GM23338 (cell line): ENCODE data around the gene CMTM5. TPM values are rescaled to one million over a fixed set of nuclear protein-coding genes. Genes with fewer than 3 reads are reported as not detected.

Source experiments
- ATAC-seq: fragments of 200-7000 bp; cut with Tn5 transposase; 3 replicates; pipeline ENCODE4 v1.9.1; 2020
- DNase-seq: peaks from one replicate; pipeline ENCODE4 v3.0.0-alpha.2; 2015; ENCODE audit warnings: low spot score
- H2AFZ ChIP-seq: fragments of 200-600 bp; sonication (generic); 2 replicates; pipeline ENCODE4 v1.8.0; 2016; ENCODE audit warnings: antibody characterized with exemption, mild to moderate bottlenecking, moderate library complexity
- H3F3A ChIP-seq: fragments of 200-600 bp; sonication (generic); replicated peaks from 2 replicates; pipeline ENCODE4 v1.8.0; 2017; ENCODE audit warnings: antibody characterized with exemption, mixed run types, low read depth
- H3K27ac ChIP-seq: fragments of 200-600 bp; sonication (generic); 2 replicates; pipeline ENCODE4 v1.6.1; 2016; ENCODE audit warnings: low read depth
- H3K27me3 ChIP-seq: fragments of 200-600 bp; sonication (generic); 2 replicates; pipeline ENCODE4 v1.8.0; 2016; ENCODE audit warnings: mild to moderate bottlenecking, mixed run types, moderate library complexity; ENCODE audit not compliant: insufficient read depth
- H3K36me3 ChIP-seq: fragments of 200-600 bp; sonication (generic); 2 replicates; pipeline ENCODE4 v1.8.0; 2016; ENCODE audit warnings: mild to moderate bottlenecking; ENCODE audit not compliant: insufficient read depth
- H3K4me1 ChIP-seq: fragments of 200-600 bp; sonication (generic); 2 replicates; pipeline ENCODE4 v1.8.0; 2016; ENCODE audit warnings: mild to moderate bottlenecking, moderate library complexity; ENCODE audit not compliant: insufficient read depth
- H3K4me2 ChIP-seq: fragments of 200-600 bp; sonication (generic); 2 replicates; pipeline ENCODE4 v1.7.1; 2017; ENCODE audit warnings: mixed run types
- H3K4me3 ChIP-seq: fragments of 200-600 bp; sonication (generic); 2 replicates; pipeline ENCODE4 v1.6.1; 2016; ENCODE audit warnings: mixed run types
- H3K79me2 ChIP-seq: fragments of 200-600 bp; sonication (generic); replicated peaks from 2 replicates; pipeline ENCODE4 v1.8.0; 2017; ENCODE audit warnings: mild to moderate bottlenecking; ENCODE audit not compliant: insufficient read depth
- H3K9me2 ChIP-seq: fragments of 200-600 bp; sonication (generic); 2 replicates; pipeline ENCODE4 v1.8.0; 2017; ENCODE audit not compliant: insufficient read depth
- H4K20me1 ChIP-seq: fragments of 200-600 bp; sonication (generic); replicated peaks from 2 replicates; pipeline ENCODE4 v1.8.0; 2017; ENCODE audit warnings: mild to moderate bottlenecking; ENCODE audit not compliant: insufficient read depth
- H3K27ac Mint-ChIP-seq: 2 replicates; pipeline ENCODE4 v1.8.0; 2020; ENCODE audit warnings: inconsistent platforms, mild to moderate bottlenecking, moderate library complexity, mixed read lengths
- H3K27me3 Mint-ChIP-seq: 3 replicates; pipeline ENCODE4 v1.8.0; 2022; ENCODE audit warnings: low read depth, mild to moderate bottlenecking, moderate library complexity, mixed read lengths, inconsistent platforms; ENCODE audit not compliant: insufficient read depth, poor library complexity
- H3K36me3 Mint-ChIP-seq: 3 replicates; pipeline ENCODE4 v1.8.0; 2021; ENCODE audit warnings: low read depth, mild to moderate bottlenecking, inconsistent platforms, moderate library complexity, mixed read lengths
- H3K4me1 Mint-ChIP-seq: 3 replicates; pipeline ENCODE4 v1.8.0; 2020; ENCODE audit warnings: mild to moderate bottlenecking, inconsistent platforms, mixed read lengths
- H3K4me3 Mint-ChIP-seq: 3 replicates; pipeline ENCODE4 v1.8.0; 2021; ENCODE audit warnings: moderate library complexity, mild to moderate bottlenecking, inconsistent platforms, mixed read lengths
- H3K9me3 Mint-ChIP-seq: 3 replicates; pipeline ENCODE4 v1.8.0; 2020; ENCODE audit warnings: moderate library complexity, mild to moderate bottlenecking, inconsistent platforms, mixed read lengths
- CREB1 ChIP-seq: fragments of 250-450 bp; sonication (Bioruptor Pico); IDR thresholded peaks from 2 replicates; pipeline ENCODE4 v1.5.0; 2020; ENCODE audit warnings: low read depth, mild to moderate bottlenecking, moderate library complexity
- EZH2 ChIP-seq: fragments of 200-600 bp; sonication (generic); IDR thresholded peaks from one replicate; pipeline ENCODE4 v1.8.0; 2017; ENCODE audit warnings: antibody characterized with exemption, mild to moderate bottlenecking, low read depth; ENCODE audit not compliant: unreplicated experiment
- EZH2phosphoT487 ChIP-seq: fragments of 200-600 bp; sonication (generic); IDR thresholded peaks from one replicate; pipeline ENCODE4 v1.8.1; 2018; ENCODE audit warnings: antibody characterized with exemption; ENCODE audit not compliant: unreplicated experiment
- JUNB ChIP-seq: IDR thresholded peaks from one replicate; pipeline ENCODE4 v1.6.1; 2016; ENCODE audit warnings: antibody characterized with exemption; ENCODE audit not compliant: unreplicated experiment
- NANOG ChIP-seq: IDR thresholded peaks from 2 replicates; pipeline ENCODE4 v1.6.1; 2016; ENCODE audit warnings: antibody characterized with exemption, borderline replicate concordance
- STAT1 ChIP-seq: IDR thresholded peaks from one replicate; pipeline ENCODE4 v1.6.1; 2016; ENCODE audit warnings: antibody characterized with exemption; ENCODE audit not compliant: unreplicated experiment
- ZNF114 ChIP-seq: fragments of 250-450 bp; sonication (Bioruptor Pico); IDR thresholded peaks from 2 replicates; pipeline ENCODE4 v1.5.0; 2020; ENCODE audit warnings: mild to moderate bottlenecking, moderate library complexity
- ZNF331 ChIP-seq: fragments of 250-450 bp; sonication (Bioruptor Pico); IDR thresholded peaks from 2 replicates; pipeline ENCODE4 v1.5.0; 2020; ENCODE audit warnings: low read depth, mild to moderate bottlenecking, moderate library complexity
- polyA plus RNA-seq: library from polyadenylated mRNA; unstranded; fragments of >200 nt; fragmentation: Nextera tagmentation; extraction: Ambion mirVana; gene quantifications from 2 replicates; pipeline ENCODE4 v1.2.1, GENCODE V29; 2016
- total RNA-seq: library from RNA; depleted of rRNA; stranded (reverse); fragments of >200 nt; shearing (Covaris generic); gene quantifications from 2 replicates; pipeline ENCODE4 v1.2.3, GENCODE V29; 2014
- TF ChIP-seq, protein P1 (sequence below): IDR thresholded peaks from one replicate; pipeline ENCODE4 v1.6.1; 2018; ENCODE audit warnings: antibody characterized with exemption; ENCODE audit not compliant: unreplicated experiment
- TF ChIP-seq, protein P2 (sequence below): fragments of 250-450 bp; sonication (Bioruptor Pico); IDR thresholded peaks from 2 replicates; pipeline ENCODE4 v1.5.0; 2020; ENCODE audit warnings: mild to moderate bottlenecking, moderate library complexity
- TF ChIP-seq, protein P3 (sequence below): IDR thresholded peaks from 2 replicates; pipeline ENCODE4 v1.6.1; 2016; ENCODE audit warnings: antibody characterized with exemption

The CMTM5 gene
- total and polyA plus RNA-seq, 2 experiments from 2014 or later = 0.24 TPM; not detected in 1

DNA sequence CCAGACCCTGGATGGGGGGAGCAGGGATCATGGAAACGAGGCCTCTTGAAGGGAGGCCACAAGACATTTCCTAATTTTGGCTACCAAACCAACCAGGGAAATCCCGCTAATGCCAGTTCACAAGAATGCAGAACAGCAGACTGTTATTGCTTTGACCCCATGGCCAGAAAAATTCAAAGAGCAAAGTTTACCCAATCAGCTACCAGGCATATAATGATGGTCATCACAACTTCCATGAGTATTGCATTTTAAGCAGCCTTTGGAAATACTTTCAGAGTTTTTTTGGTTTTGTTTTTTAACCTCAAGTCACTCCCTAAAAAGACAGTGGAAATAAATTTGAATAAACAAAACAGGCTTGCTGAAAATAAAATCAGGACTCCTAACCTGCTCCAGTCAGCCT is 4.3 kb upstream of the CMTM5 start, which contains the start of gene IL25 (continued):
- TF ChIP-seq, protein P1, sequence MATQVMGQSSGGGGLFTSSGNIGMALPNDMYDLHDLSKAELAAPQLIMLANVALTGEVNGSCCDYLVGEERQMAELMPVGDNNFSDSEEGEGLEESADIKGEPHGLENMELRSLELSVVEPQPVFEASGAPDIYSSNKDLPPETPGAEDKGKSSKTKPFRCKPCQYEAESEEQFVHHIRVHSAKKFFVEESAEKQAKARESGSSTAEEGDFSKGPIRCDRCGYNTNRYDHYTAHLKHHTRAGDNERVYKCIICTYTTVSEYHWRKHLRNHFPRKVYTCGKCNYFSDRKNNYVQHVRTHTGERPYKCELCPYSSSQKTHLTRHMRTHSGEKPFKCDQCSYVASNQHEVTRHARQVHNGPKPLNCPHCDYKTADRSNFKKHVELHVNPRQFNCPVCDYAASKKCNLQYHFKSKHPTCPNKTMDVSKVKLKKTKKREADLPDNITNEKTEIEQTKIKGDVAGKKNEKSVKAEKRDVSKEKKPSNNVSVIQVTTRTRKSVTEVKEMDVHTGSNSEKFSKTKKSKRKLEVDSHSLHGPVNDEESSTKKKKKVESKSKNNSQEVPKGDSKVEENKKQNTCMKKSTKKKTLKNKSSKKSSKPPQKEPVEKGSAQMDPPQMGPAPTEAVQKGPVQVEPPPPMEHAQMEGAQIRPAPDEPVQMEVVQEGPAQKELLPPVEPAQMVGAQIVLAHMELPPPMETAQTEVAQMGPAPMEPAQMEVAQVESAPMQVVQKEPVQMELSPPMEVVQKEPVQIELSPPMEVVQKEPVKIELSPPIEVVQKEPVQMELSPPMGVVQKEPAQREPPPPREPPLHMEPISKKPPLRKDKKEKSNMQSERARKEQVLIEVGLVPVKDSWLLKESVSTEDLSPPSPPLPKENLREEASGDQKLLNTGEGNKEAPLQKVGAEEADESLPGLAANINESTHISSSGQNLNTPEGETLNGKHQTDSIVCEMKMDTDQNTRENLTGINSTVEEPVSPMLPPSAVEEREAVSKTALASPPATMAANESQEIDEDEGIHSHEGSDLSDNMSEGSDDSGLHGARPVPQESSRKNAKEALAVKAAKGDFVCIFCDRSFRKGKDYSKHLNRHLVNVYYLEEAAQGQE = no peak

DNA sequence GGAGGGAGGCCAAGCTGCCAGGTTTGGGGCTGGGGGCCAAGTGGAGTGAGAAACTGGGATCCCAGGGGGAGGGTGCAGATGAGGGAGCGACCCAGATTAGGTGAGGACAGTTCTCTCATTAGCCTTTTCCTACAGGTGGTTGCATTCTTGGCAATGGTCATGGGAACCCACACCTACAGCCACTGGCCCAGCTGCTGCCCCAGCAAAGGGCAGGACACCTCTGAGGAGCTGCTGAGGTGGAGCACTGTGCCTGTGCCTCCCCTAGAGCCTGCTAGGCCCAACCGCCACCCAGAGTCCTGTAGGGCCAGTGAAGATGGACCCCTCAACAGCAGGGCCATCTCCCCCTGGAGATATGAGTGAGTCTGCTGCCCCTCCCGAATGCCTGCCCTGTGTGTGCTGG is 3.8 kb upstream of the CMTM5 start:
- no peak for ATAC-seq
- H3K36me3 Mint-ChIP-seq = no peaks in the 10 kb centered on the region
- peaks cover 26% of the 10 kb centered on the region for H3K27me3 ChIP-seq
- TF ChIP-seq, protein P2, sequence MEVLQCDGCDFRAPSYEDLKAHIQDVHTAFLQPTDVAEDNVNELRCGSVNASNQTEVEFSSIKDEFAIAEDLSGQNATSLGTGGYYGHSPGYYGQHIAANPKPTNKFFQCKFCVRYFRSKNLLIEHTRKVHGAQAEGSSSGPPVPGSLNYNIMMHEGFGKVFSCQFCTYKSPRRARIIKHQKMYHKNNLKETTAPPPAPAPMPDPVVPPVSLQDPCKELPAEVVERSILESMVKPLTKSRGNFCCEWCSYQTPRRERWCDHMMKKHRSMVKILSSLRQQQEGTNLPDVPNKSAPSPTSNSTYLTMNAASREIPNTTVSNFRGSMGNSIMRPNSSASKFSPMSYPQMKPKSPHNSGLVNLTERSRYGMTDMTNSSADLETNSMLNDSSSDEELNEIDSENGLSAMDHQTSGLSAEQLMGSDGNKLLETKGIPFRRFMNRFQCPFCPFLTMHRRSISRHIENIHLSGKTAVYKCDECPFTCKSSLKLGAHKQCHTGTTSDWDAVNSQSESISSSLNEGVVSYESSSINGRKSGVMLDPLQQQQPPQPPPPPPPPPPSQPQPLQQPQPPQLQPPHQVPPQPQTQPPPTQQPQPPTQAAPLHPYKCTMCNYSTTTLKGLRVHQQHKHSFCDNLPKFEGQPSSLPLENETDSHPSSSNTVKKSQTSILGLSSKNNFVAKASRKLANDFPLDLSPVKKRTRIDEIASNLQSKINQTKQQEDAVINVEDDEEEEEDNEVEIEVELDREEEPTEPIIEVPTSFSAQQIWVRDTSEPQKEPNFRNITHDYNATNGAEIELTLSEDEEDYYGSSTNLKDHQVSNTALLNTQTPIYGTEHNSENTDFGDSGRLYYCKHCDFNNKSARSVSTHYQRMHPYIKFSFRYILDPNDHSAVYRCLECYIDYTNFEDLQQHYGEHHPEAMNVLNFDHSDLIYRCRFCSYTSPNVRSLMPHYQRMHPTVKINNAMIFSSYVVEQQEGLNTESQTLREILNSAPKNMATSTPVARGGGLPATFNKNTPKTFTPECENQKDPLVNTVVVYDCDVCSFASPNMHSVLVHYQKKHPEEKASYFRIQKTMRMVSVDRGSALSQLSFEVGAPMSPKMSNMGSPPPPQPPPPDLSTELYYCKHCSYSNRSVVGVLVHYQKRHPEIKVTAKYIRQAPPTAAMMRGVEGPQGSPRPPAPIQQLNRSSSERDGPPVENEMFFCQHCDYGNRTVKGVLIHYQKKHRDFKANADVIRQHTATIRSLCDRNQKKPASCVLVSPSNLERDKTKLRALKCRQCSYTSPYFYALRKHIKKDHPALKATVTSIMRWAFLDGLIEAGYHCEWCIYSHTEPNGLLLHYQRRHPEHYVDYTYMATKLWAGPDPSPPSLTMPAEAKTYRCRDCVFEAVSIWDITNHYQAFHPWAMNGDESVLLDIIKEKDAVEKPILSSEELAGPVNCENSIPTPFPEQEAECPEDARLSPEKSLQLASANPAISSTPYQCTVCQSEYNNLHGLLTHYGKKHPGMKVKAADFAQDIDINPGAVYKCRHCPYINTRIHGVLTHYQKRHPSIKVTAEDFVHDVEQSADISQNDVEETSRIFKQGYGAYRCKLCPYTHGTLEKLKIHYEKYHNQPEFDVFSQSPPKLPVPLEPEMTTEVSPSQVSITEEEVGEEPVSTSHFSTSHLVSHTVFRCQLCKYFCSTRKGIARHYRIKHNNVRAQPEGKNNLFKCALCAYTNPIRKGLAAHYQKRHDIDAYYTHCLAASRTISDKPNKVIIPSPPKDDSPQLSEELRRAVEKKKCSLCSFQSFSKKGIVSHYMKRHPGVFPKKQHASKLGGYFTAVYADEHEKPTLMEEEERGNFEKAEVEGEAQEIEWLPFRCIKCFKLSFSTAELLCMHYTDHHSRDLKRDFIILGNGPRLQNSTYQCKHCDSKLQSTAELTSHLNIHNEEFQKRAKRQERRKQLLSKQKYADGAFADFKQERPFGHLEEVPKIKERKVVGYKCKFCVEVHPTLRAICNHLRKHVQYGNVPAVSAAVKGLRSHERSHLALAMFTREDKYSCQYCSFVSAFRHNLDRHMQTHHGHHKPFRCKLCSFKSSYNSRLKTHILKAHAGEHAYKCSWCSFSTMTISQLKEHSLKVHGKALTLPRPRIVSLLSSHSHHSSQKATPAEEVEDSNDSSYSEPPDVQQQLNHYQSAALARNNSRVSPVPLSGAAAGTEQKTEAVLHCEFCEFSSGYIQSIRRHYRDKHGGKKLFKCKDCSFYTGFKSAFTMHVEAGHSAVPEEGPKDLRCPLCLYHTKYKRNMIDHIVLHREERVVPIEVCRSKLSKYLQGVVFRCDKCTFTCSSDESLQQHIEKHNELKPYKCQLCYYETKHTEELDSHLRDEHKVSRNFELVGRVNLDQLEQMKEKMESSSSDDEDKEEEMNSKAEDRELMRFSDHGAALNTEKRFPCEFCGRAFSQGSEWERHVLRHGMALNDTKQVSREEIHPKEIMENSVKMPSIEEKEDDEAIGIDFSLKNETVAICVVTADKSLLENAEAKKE (CRISPR knock-in tag) = no peak
- TF ChIP-seq ZNF114 (no peak), JUNB (no peak), EZH2 (no peak), STAT1 (no peak), CREB1 (no peak), EZH2phosphoT487 (no peak), ZNF331 (CRISPR knock-in tag) (no peak), NANOG (no peak)
- TF ChIP-seq, protein P1 = no peak
- TF ChIP-seq, protein P3, sequence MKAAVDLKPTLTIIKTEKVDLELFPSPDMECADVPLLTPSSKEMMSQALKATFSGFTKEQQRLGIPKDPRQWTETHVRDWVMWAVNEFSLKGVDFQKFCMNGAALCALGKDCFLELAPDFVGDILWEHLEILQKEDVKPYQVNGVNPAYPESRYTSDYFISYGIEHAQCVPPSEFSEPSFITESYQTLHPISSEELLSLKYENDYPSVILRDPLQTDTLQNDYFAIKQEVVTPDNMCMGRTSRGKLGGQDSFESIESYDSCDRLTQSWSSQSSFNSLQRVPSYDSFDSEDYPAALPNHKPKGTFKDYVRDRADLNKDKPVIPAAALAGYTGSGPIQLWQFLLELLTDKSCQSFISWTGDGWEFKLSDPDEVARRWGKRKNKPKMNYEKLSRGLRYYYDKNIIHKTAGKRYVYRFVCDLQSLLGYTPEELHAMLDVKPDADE = no peak

More for the DNA sequence above, 3.8 kb upstream of the CMTM5 start:
- peaks cover 11% of the 10 kb centered on the region; the same call in 2 of the 3 replicates for H3K4me1 Mint-ChIP-seq
- Histone ChIP-seq H3K27ac (no peak overlapping the region), H3K4me2 (no peak overlapping the region), H3K4me1 (peaks cover 9% of the 10 kb centered on the region; the same call in 1 of the 2 replicates), H3K9me2 (peaks cover 4% of the 10 kb centered on the region; the same call in 1 of the 2 replicates), H3K36me3 (no peaks in the 10 kb centered on the region), H2AFZ (no peak overlapping the region), H3K4me3 (no peak overlapping the region), H4K20me1 (no peaks in the 10 kb centered on the region), H3F3A (no peaks in the 10 kb centered on the region), H3K79me2 (no peaks in the 10 kb centered on the region)
- H3K27me3 Mint-ChIP-seq = peaks cover 22% of the 10 kb centered on the region
- no peak for DNase-seq
- no peak overlapping the region for H3K27ac Mint-ChIP-seq
- H3K4me3 Mint-ChIP-seq = no peak overlapping the region
- H3K9me3 Mint-ChIP-seq = no peaks in the 10 kb centered on the region
